IMR-90 (cell line): ENCODE measurements around the gene PARP16. TPM values are rescaled to one million over a fixed set of nuclear protein-coding genes. Genes with fewer than 3 reads are reported as not detected.
"Not testable (repeated sequence)": the region's sequence is repeated elsewhere in the genome, so short reads cannot be mapped to it uniquely, and the experiment has no call there.

Experiments
- ATAC-seq: fragments of 200-7000 bp; cut with Tn5 transposase; 2 replicates; pipeline ENCODE4 v1.9.1; 2020; ENCODE audit warnings: low read depth, mild to moderate bottlenecking, moderate library complexity
- BruUV-seq: library from RNA; stranded (reverse); fragments of 400-500 nt; replicated peaks from 2 replicates; lab custom pipeline; 2021; lab: Mats Ljungman, UMichigan
- CTCF ChIA-PET: fragments of 300-600 bp; formaldehyde crosslinking; extraction: SDS; loops from one replicate; lab custom pipeline; 2021; ENCODE audit warnings: antibody characterized with exemption; lab: Yijun Ruan, JAX
- POLR2A ChIA-PET: fragments of 300-600 bp; sonication (Branson Sonifier 250); formaldehyde crosslinking; loops from one replicate; lab custom pipeline; 2022; ENCODE audit warnings: antibody characterized with exemption; ENCODE audit not compliant: unreplicated experiment; lab: Charles Lee
- DNase-seq: peaks from one replicate; pipeline ENCODE4 v3.0.0; 2013
- H2AFZ ChIP-seq: replicated peaks from 2 replicates; pipeline ENCODE3; 2013; ENCODE audit warnings: low read length, mild to moderate bottlenecking; ENCODE audit not compliant: poor library complexity
- H2AK5ac ChIP-seq: 2 replicates; pipeline ENCODE4 v1.6.1; 2013; ENCODE audit warnings: low read depth, low read length, inconsistent platforms
- H2AK9ac ChIP-seq: replicated peaks from 2 replicates; pipeline ENCODE3; 2013; ENCODE audit warnings: mild to moderate bottlenecking, low read depth, low read length, moderate library complexity; ENCODE audit not compliant: poor library complexity
- H2BK120ac ChIP-seq: 2 replicates; pipeline ENCODE4 v1.6.1; 2013; ENCODE audit warnings: low read depth, low read length, inconsistent platforms
- H2BK15ac ChIP-seq: 3 replicates; pipeline ENCODE4 v1.6.1; 2013; ENCODE audit warnings: low read depth, low read length, inconsistent platforms
- H2BK20ac ChIP-seq: 2 replicates; pipeline ENCODE4 v1.6.1; 2013; ENCODE audit warnings: low read depth, mild to moderate bottlenecking, inconsistent platforms, low read length, moderate library complexity
- H2BK5ac ChIP-seq: 2 replicates; pipeline ENCODE4 v1.6.1; 2013; ENCODE audit warnings: mild to moderate bottlenecking, low read depth, low read length, inconsistent platforms; ENCODE audit not compliant: poor library complexity, severe bottlenecking
- H3K14ac ChIP-seq: replicated peaks from 2 replicates; pipeline ENCODE4 v1.6.1; 2013; ENCODE audit warnings: low read depth, low read length, inconsistent platforms
- H3K18ac ChIP-seq: 2 replicates; pipeline ENCODE4 v1.6.1; 2013; ENCODE audit warnings: low read depth, low read length, control low read depth
- H3K23ac ChIP-seq: 2 replicates; pipeline ENCODE4 v1.6.1; 2013; ENCODE audit warnings: low read depth, low read length, inconsistent platforms
- H3K27ac ChIP-seq: 2 replicates; pipeline ENCODE4 v1.5.1; 2013; ENCODE audit warnings: mild to moderate bottlenecking, control low read depth, low read length; ENCODE audit not compliant: insufficient read depth
- H3K27me3 ChIP-seq: 2 replicates; pipeline ENCODE4 v1.6.1; 2013; ENCODE audit warnings: low read length; ENCODE audit not compliant: control insufficient read depth, insufficient read depth
- H3K36me3 ChIP-seq: 2 replicates; pipeline ENCODE4 v1.6.1; 2013; ENCODE audit warnings: low read length, mixed read lengths; ENCODE audit not compliant: control insufficient read depth, insufficient read depth
- H3K4ac ChIP-seq: 2 replicates; pipeline ENCODE4 v1.6.1; 2013; ENCODE audit warnings: low read depth, low read length, inconsistent platforms
- H3K4me1 ChIP-seq: 2 replicates; pipeline ENCODE4 v1.6.1; 2013; ENCODE audit warnings: low read length, mixed read lengths; ENCODE audit not compliant: control insufficient read depth, insufficient read depth
- H3K4me2 ChIP-seq: 2 replicates; pipeline ENCODE4 v1.6.1; 2013; ENCODE audit warnings: low read depth, mild to moderate bottlenecking, control low read depth, low read length, moderate library complexity
- H3K4me3 ChIP-seq: 2 replicates; pipeline ENCODE4 v1.5.1; 2013; ENCODE audit warnings: low read depth, mild to moderate bottlenecking, control low read depth, low read length, moderate library complexity; ENCODE audit not compliant: insufficient read depth
- H3K56ac ChIP-seq: 2 replicates; pipeline ENCODE4 v1.6.1; 2013; ENCODE audit warnings: low read length, inconsistent platforms; ENCODE audit not compliant: insufficient read depth; ENCODE audit errors: extremely low read depth
- H3K79me1 ChIP-seq, 2 experiments: 2 replicates each; pipeline ENCODE4 v1.6.1; 2013; ENCODE audit warnings: low read length in 2 of 2, inconsistent platforms in 1 of 2, low read depth in 1 of 2
- H3K9ac ChIP-seq: 2 replicates; pipeline ENCODE4 v1.6.1; 2013; ENCODE audit warnings: low read depth, low read length, control low read depth
- H3K9me1 ChIP-seq: 2 replicates; pipeline ENCODE4 v1.6.1; 2013; ENCODE audit warnings: low read length, inconsistent platforms; ENCODE audit not compliant: insufficient read depth
- H3K9me3 ChIP-seq: 2 replicates; pipeline ENCODE4 v1.6.1; 2013; ENCODE audit warnings: low read length; ENCODE audit not compliant: control insufficient read depth, insufficient read depth
- H4K20me1 ChIP-seq: 2 replicates; pipeline ENCODE4 v1.6.1; 2013; ENCODE audit warnings: low read length, inconsistent platforms; ENCODE audit not compliant: insufficient read depth
- H4K5ac ChIP-seq: 2 replicates; pipeline ENCODE4 v1.6.1; 2013; ENCODE audit warnings: mild to moderate bottlenecking, low read depth, low read length, control low read depth
- H4K8ac ChIP-seq, 2 experiments: 2 replicates each; pipeline ENCODE4 v1.6.1; 2013; ENCODE audit warnings: low read depth in 2 of 2, low read length in 2 of 2, control low read depth in 1 of 2, inconsistent platforms in 1 of 2
- H4K91ac ChIP-seq: 2 replicates; pipeline ENCODE4 v1.6.1; 2013; ENCODE audit warnings: low read depth, low read length, inconsistent platforms; ENCODE audit not compliant: insufficient read depth
- WGBS, 2 experiments: methylation state at CpG; one replicate each; pipeline versions ENCODE4 v1.1.5 to v1.1.7; 2013; ENCODE audit warnings: missing lambda C conversion rate in 2 of 2; ENCODE audit not compliant: insufficient read length in 1 of 2; ENCODE audit errors: extremely low coverage in 2 of 2; 5-methylcytosine and 5-hydroxymethylcytosine counted together
- dilution Hi-C: fragments of 300-500 bp; cut with HindIII; formaldehyde crosslinking; loops from one replicate; pipeline ENCODE4 v1.14.3; 2018; ENCODE audit warnings: low sequenced_read_pairs; ENCODE audit not compliant: unreplicated experiment
- in situ Hi-C: fragments of 300-500 bp; cut with MboI; formaldehyde crosslinking; loops from 3 replicates; pipeline ENCODE4 v1.14.3; 2019; ENCODE audit warnings: low sequenced_read_pairs, inconsistent platforms, mixed read lengths
- intact Hi-C: fragments of 100-400 bp; cut with micrococcal nuclease; formaldehyde crosslinking; loops from 2 replicates; pipeline ENCODE4 v1.10.0; 2022
- polyA plus RNA-seq, 3 experiments: library from polyadenylated mRNA; depleted of rRNA; stranded (reverse); fragments of >200 nt; gene quantifications; 2 replicates each; pipeline ENCODE4 v1.2.3, GENCODE V29; 2012; ENCODE audit warnings: low replicate concordance in 1 of 3
- total RNA-seq: library from RNA; depleted of rRNA; stranded (reverse); fragments of >200 nt; gene quantifications from 2 replicates; pipeline ENCODE4 v1.2.3, GENCODE V29; 2012

PARP16 gene
- total and polyA plus RNA-seq, 2 of the 4 experiments (the other 2 are of a cell fraction): 1.3 to 5.0 TPM

DNA sequence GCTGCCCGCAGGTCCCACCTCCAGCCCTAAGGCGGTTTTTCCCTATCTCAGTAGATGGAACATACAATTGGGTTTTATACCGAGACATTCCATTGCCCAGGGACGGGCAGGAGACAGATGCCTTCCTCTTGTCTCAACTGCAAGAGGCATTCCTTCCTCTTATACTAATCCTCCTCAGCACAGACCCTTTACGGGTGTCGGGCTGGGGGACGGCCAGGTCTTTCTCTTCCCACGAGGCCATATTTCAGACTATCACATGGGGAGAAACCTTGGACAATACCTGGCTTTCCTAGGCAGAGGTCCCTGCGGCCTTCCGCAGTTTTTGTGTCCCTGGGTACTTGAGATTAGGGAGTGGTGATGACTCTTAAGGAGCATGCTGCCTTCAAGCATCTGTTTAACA is 59.8 kb downstream of the PARP16 start:
- H3K4ac ChIP-seq, H3K9ac ChIP-seq, ATAC-seq, H3K36me3 ChIP-seq, H2BK20ac ChIP-seq, H3K9me1 ChIP-seq, H2AK9ac ChIP-seq, H3K56ac ChIP-seq, H2BK5ac ChIP-seq, H2BK120ac ChIP-seq, BruUV-seq, H2AK5ac ChIP-seq, dilution Hi-C loops, H3K27ac ChIP-seq, DNase-seq, POLR2A ChIA-PET, H3K79me1 ChIP-seq, intact Hi-C loops, H2BK15ac ChIP-seq, H4K20me1 ChIP-seq, in situ Hi-C loops, H4K91ac ChIP-seq, H3K4me3 ChIP-seq, H3K9me3 ChIP-seq, H4K8ac ChIP-seq, H3K18ac ChIP-seq, H3K14ac ChIP-seq, H3K4me1 ChIP-seq, H3K23ac ChIP-seq, H2AFZ ChIP-seq, H3K4me2 ChIP-seq, H4K5ac ChIP-seq, CTCF ChIA-PET: not testable (repeated sequence)
- peaks cover 12% of the 10 kb centered on the region for H3K27me3 ChIP-seq
- no CpG with 5 or more reads among the region's 10 CpGs for WGBS, 2 experiments
